Measurements from ENCODE around the gene CROCC2. TPM values are rescaled to one million over a fixed set of nuclear protein-coding genes. Genes with fewer than 3 reads are reported as not detected.

CROCC2 gene
- total and polyA plus RNA-seq, 2 of the 13 experiments (the other 11 are each of a cell fraction or from before 2014, with no cell fraction given), result not detected

DNA sequence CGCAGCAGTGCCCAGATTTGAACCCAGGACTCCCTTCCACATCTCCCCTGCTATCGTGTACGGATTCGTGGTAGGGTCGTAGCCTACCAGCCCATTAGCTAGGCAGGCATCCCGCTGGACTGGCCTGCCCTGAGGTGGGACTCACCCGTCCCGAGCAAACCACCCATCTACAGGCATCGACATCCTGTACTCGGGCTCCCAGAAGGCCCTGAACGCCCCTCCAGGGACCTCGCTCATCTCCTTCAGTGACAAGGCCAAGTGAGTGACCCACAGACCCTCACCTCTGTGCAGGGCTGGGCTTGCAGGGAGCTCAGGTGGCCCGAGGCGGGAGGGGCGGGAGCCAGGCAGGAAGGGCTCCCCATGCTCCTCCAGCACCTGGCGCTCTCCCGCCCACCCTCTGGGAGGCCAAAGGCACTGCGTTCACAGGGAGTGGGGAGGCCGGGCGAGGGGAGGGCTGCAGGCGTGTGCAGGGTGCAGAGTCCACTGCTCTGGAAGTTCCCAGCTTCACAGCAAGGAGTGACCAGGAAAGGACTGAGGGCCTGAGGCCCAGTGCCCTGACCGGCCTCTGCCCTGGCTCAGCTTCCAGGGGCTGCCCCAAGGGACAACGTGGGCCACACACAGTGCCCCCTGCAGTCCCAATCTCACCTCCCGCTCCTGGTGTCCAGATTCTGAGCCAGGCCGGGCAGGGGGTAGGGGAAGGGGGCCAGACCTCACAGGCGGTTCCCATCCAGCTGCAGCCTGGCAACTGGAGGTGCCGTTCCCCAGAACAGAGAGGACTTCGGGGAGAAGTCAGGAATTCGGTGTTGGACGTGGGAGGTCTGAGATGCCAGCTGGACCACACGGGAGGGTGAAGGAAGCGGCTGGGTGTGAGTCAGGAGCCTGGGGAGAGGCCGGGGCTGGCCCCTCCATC, 32.1 kb upstream of the CROCC2 start (continued):
- TF ChIP-seq, protein P1, sequence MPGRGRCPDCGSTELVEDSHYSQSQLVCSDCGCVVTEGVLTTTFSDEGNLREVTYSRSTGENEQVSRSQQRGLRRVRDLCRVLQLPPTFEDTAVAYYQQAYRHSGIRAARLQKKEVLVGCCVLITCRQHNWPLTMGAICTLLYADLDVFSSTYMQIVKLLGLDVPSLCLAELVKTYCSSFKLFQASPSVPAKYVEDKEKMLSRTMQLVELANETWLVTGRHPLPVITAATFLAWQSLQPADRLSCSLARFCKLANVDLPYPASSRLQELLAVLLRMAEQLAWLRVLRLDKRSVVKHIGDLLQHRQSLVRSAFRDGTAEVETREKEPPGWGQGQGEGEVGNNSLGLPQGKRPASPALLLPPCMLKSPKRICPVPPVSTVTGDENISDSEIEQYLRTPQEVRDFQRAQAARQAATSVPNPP (CRISPR knock-in tag; IDR thresholded peaks at IDR 0.05), result no peak
- TF ChIP-seq PHB2 (IDR thresholded peaks at IDR 0.05; ENCODE audit: partially characterized antibody), result no peak
- TF ChIP-seq ZZZ3 (CRISPR knock-in tag; IDR thresholded peaks at IDR 0.05; ENCODE audit: borderline replicate concordance), result peak; percentile 83; the same call in 1 of the 2 replicates
- peak; percentile 55; the same call in 1 of the 2 replicates for TF ChIP-seq SP2 (CRISPR knock-in tag; IDR thresholded peaks at IDR 0.05)
- peak; percentile 99 for TF ChIP-seq MTA1 (CRISPR knock-in tag; IDR thresholded peaks at IDR 0.05; ENCODE audit: borderline replicate concordance)
- TF ChIP-seq TBX3 (IDR thresholded peaks at IDR 0.05; ENCODE audit: borderline replicate concordance), result peak; percentile 54; the same call in 1 of the 2 replicates
- 0 out of 2 replicates have a peak, but pooled peaks have one; percentile 70 for TF ChIP-seq ARID2 (CRISPR knock-in tag; IDR thresholded peaks at IDR 0.05; ENCODE audit: borderline replicate concordance)
- TF ChIP-seq ZNF704 (CRISPR knock-in tag; IDR thresholded peaks at IDR 0.05; ENCODE audit: borderline replicate concordance), result 0 out of 2 replicates have a peak, but pooled peaks have one; percentile 29
- TF ChIP-seq ZNF891 (CRISPR knock-in tag; IDR thresholded peaks at IDR 0.05), result no peak; the same call in 1 of the 2 replicates
- TF ChIP-seq ZNF44 (CRISPR knock-in tag; IDR thresholded peaks at IDR 0.05), result peak; percentile 78
- TF ChIP-seq ZSCAN25 (CRISPR knock-in tag; IDR thresholded peaks at IDR 0.05), result peak; percentile 99
- no peak for TF ChIP-seq GLI4 (CRISPR knock-in tag; IDR thresholded peaks at IDR 0.05; ENCODE audit: borderline replicate concordance)
- peak; percentile 97 for TF ChIP-seq KDM6A (CRISPR knock-in tag; IDR thresholded peaks at IDR 0.05; ENCODE audit: low read depth)
- TF ChIP-seq TBL1XR1 (IDR thresholded peaks at IDR 0.05; ENCODE audit: borderline replicate concordance, low read length, partially characterized antibody), result no peak
- TF ChIP-seq, protein P2, sequence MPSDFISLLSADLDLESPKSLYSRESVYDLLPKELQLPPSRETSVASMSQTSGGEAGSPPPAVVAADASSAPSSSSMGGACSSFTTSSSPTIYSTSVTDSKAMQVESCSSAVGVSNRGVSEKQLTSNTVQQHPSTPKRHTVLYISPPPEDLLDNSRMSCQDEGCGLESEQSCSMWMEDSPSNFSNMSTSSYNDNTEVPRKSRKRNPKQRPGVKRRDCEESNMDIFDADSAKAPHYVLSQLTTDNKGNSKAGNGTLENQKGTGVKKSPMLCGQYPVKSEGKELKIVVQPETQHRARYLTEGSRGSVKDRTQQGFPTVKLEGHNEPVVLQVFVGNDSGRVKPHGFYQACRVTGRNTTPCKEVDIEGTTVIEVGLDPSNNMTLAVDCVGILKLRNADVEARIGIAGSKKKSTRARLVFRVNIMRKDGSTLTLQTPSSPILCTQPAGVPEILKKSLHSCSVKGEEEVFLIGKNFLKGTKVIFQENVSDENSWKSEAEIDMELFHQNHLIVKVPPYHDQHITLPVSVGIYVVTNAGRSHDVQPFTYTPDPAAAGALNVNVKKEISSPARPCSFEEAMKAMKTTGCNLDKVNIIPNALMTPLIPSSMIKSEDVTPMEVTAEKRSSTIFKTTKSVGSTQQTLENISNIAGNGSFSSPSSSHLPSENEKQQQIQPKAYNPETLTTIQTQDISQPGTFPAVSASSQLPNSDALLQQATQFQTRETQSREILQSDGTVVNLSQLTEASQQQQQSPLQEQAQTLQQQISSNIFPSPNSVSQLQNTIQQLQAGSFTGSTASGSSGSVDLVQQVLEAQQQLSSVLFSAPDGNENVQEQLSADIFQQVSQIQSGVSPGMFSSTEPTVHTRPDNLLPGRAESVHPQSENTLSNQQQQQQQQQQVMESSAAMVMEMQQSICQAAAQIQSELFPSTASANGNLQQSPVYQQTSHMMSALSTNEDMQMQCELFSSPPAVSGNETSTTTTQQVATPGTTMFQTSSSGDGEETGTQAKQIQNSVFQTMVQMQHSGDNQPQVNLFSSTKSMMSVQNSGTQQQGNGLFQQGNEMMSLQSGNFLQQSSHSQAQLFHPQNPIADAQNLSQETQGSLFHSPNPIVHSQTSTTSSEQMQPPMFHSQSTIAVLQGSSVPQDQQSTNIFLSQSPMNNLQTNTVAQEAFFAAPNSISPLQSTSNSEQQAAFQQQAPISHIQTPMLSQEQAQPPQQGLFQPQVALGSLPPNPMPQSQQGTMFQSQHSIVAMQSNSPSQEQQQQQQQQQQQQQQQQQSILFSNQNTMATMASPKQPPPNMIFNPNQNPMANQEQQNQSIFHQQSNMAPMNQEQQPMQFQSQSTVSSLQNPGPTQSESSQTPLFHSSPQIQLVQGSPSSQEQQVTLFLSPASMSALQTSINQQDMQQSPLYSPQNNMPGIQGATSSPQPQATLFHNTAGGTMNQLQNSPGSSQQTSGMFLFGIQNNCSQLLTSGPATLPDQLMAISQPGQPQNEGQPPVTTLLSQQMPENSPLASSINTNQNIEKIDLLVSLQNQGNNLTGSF (CRISPR knock-in tag; IDR thresholded peaks at IDR 0.05), result peak; percentile 70; the same call in 1 of the 2 replicates
- TF ChIP-seq MAF1 (CRISPR knock-in tag; IDR thresholded peaks at IDR 0.05; ENCODE audit: borderline replicate concordance), result peak; percentile 22; the same call in 1 of the 2 replicates
- TF ChIP-seq BORCS8-MEF2B (CRISPR knock-in tag; IDR thresholded peaks at IDR 0.05), result peak; percentile 78; the same call in 1 of the 2 replicates
- no peak for TF ChIP-seq LCORL (IDR thresholded peaks at IDR 0.05)
- TF ChIP-seq LCORL (CRISPR knock-in tag; IDR thresholded peaks at IDR 0.05), result peak; percentile 100
- TF ChIP-seq ONECUT2 (CRISPR knock-in tag; IDR thresholded peaks at IDR 0.05), result no peak
- no peak for TF ChIP-seq ISX (CRISPR knock-in tag; conservative IDR thresholded peaks at IDR 0.05)
- TF ChIP-seq KLF6 (CRISPR knock-in tag; IDR thresholded peaks at IDR 0.05), result peak; percentile 80

Measured in HepG2 (cell line).